ACC112 (cell line): ENCODE data around the gene SPRR2B.
"Not testable (repeated sequence)": the region's sequence is repeated elsewhere in the genome, so short reads cannot be mapped to it uniquely, and the experiment has no call there.

Experiments used
- H2AFZ ChIP-seq: fragments of 200-600 bp; sonication (generic); one replicate; pipeline ENCODE4 v1.6.0; 2017; ENCODE audit warnings: antibody characterized with exemption, low read length; ENCODE audit not compliant: unreplicated experiment
- H3K27ac ChIP-seq: fragments of 200-600 bp; sonication (generic); 2 replicates; pipeline ENCODE4 v1.5.1; 2014; ENCODE audit warnings: low read depth, mild to moderate bottlenecking, antibody characterized with exemption, low read length, moderate library complexity
- H3K27me3 ChIP-seq: fragments of 200-600 bp; sonication (generic); 2 replicates; pipeline ENCODE4 v1.6.1; 2014; ENCODE audit warnings: mild to moderate bottlenecking, antibody characterized with exemption, low read length, moderate library complexity, mixed read lengths; ENCODE audit not compliant: insufficient read depth
- H3K36me3 ChIP-seq: fragments of 200-600 bp; sonication (generic); 2 replicates; pipeline ENCODE4 v1.6.1; 2016; ENCODE audit warnings: mild to moderate bottlenecking, antibody characterized with exemption, low read length, moderate library complexity, mixed read lengths; ENCODE audit not compliant: insufficient read depth
- H3K4me1 ChIP-seq: fragments of 200-600 bp; sonication (generic); one replicate; pipeline ENCODE4 v1.6.1; 2016; ENCODE audit warnings: low read length, mixed read lengths; ENCODE audit not compliant: insufficient read depth, unreplicated experiment, control insufficient read depth
- H3K4me3 ChIP-seq: fragments of 200-600 bp; sonication (generic); 2 replicates; pipeline ENCODE4 v1.5.1; 2014; ENCODE audit warnings: mild to moderate bottlenecking, low read depth, low read length
- H3K79me2 ChIP-seq: fragments of 200-600 bp; sonication (generic); one replicate; pipeline ENCODE4 v1.6.0; 2016; ENCODE audit warnings: low read length; ENCODE audit not compliant: control insufficient read depth, unreplicated experiment, insufficient read depth

SPRR2B gene

DNA sequence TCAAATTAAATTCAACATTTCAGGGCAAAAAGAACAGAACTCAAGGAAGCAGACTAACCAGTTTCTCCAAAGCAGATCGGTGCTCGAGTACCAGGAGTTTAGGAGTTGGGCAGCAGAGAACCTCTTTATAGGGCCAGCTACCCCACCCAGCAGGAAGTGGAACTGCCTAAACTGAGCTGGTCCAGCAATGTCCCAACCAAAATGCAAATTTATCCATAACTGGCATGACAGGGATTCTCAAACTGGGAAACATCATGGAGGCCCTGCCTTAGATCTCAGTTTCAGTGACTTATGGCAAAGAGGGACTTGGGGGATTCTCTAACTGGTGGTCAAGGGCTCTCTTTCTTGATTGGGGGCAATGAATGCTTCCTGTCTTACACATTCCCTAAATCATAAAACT, at the start of gene SPRR2B:
TSS of gene SPRR2B (minus strand) at position 101 of the 400 bp plus-strand sequence. CDS start 772 bp downstream, outside the sequence.
- no peak within 1 kb of the TSS for H2AFZ ChIP-seq
- H3K36me3 ChIP-seq = no peaks in the 10 kb centered on the region
- H3K27me3 ChIP-seq = no peaks in the 10 kb centered on the region
- no peak within 1 kb of the TSS for H3K27ac ChIP-seq
- H3K4me1 ChIP-seq = no peaks in the 10 kb centered on the region
- no peak within 1 kb of the TSS for H3K4me3 ChIP-seq
- H3K79me2 ChIP-seq = no peaks in the 10 kb centered on the region

DNA sequence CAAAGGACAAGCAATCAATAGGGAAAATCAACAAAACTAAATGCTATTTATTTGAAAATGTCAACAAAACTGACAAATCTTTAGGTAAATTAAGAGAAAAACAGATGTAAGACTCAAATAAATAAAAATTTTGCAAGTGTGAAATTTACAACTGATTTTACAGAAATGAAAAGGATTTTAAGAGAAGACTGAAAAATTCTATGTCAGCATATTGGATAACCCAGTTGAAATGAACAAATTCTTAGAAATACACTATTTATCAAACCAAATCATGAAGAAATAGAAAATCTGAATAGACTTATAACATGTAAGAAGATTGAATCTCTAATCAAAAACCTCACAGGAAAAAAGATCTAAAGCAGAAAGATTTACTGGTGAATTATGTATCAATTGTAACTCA, 49.5 kb upstream of the SPRR2B start:
- no peak overlapping the region for H3K27ac ChIP-seq
- H3K4me1 ChIP-seq = no peaks in the 10 kb centered on the region
- no peaks in the 10 kb centered on the region for H3K27me3 ChIP-seq
- no peaks in the 10 kb centered on the region for H3K79me2 ChIP-seq
- H2AFZ ChIP-seq = no peak overlapping the region
- no peaks in the 10 kb centered on the region for H3K36me3 ChIP-seq
- H3K4me3 ChIP-seq = no peak overlapping the region

DNA sequence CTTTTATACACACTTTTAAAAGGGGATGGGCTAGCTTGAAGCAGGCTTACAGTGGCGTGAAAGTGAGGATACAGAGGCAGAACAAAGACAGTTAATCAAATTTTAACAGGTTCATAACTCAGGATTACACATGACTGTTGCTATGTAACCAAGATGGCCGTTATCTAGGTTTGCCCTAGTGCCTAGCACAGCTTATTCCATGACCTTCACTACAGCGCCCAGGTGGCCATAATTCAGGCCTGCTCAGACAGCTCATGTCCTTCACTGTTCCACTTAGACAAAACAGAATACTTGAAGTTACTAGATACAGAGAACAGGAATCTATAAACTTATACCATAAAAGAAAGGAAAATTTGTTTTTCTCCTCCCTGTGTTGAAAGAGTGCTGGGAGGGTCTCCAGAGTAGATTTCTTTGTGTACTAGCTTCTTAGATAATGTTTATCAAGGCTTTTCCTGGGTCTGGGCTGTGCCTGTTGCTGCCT, 48.1 kb upstream of the SPRR2B start:
- H3K36me3 ChIP-seq = no peaks in the 10 kb centered on the region
- no peaks in the 10 kb centered on the region for H3K79me2 ChIP-seq
- H3K4me3 ChIP-seq = no peak overlapping the region
- H3K27ac ChIP-seq = no peak overlapping the region
- no peaks in the 10 kb centered on the region for H3K4me1 ChIP-seq
- no peak overlapping the region for H2AFZ ChIP-seq
- no peaks in the 10 kb centered on the region for H3K27me3 ChIP-seq

DNA sequence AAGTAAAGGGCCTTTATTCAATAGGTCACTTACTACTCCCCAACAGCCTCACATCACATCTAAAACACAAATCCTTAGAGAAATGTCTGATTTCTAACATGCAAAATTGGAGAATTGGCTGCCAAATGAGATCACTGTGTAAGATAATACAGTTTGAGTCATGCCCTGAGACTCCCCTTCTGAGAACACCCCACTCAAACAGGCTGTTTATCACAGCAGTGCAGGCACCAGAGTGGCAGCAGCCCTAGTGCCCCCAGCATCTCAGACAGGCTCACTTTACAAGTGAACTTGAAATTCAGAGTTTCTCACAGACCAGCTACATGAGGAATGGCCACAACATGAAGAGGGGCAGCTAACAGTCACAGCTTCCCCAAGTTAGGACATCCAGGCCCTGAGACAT, 43.9 kb upstream of the SPRR2B start:
- H3K79me2 ChIP-seq, H2AFZ ChIP-seq, H3K4me3 ChIP-seq, H3K4me1 ChIP-seq, H3K36me3 ChIP-seq, H3K27me3 ChIP-seq, H3K27ac ChIP-seq: not testable (repeated sequence)

DNA sequence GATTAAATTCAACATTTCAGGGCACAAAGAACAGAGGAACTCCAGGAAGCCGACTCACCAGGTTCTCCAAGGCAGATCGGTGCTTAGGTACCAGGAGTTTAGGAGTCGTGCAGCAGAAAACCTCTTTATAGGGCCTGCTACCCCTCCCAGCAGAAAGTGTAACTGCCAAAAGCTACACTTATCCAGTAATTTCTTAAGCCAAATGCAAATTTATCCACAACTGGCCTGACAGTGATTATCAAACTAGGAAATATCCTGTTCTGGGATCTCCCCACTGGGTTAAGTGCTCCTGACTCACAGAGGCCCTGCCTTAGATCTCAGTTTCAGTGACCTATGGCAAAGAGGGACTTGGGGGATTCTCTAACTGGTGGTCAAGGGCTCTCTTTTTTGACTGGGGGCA, 42.0 kb upstream of the SPRR2B start, which contains the start of gene SPRR2F:
TSS of gene SPRR2F (minus strand) at position 101 of the 400 bp plus-strand sequence. CDS start 783 bp downstream, outside the sequence.
- Histone ChIP-seq H3K36me3 (no peaks in the 10 kb centered on the region), H2AFZ (no peak within 1 kb of the TSS), H3K27me3 (no peaks in the 10 kb centered on the region), H3K4me3 (no peak within 1 kb of the TSS), H3K4me1 (no peaks in the 10 kb centered on the region), H3K79me2 (no peaks in the 10 kb centered on the region), H3K27ac (no peak within 1 kb of the TSS)

DNA sequence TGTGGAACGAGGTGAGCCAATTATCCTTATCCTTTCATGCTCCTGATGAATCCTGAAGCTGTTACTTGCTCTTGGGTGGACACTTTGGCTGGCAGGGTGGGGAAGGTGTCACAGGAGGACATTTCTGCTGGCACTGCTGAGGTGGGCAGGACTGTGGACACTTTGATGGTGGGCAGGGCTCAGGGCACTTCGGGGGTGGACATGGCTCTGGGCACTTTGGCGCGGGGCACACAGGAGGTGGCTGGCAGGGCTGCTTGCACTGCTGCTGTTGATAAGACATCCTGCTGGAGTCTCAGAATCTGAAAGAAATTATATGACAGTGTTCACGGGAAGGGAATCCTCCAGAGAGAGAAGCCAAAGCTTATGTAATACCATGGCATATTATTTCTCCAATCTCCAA, 41.0 kb upstream of the SPRR2B start:
- H2AFZ ChIP-seq, H3K79me2 ChIP-seq, H3K27ac ChIP-seq, H3K36me3 ChIP-seq, H3K4me3 ChIP-seq, H3K4me1 ChIP-seq, H3K27me3 ChIP-seq: not testable (repeated sequence)

DNA sequence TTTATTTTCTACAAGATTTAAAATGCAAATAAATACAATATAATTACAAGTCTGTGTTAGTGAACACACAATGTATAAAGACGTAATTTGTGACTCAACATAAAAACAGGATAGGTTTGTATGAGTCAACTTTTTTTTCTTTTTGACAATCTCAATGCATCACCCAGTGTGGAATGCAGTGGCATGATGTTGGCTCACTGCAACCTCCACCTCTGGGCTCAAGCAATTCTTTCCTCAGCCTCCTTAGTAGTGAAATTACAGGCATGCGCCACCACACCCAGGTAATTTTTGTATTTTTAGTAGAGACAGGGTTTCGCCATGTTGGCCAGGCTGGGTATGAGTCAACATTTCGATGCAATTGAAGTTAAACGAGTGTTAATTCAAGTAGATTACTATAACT, 28.8 kb upstream of the SPRR2B start:
- no peaks in the 10 kb centered on the region for H3K4me1 ChIP-seq
- H3K79me2 ChIP-seq = no peaks in the 10 kb centered on the region
- H2AFZ ChIP-seq = no peak overlapping the region
- H3K4me3 ChIP-seq = no peak overlapping the region
- no peaks in the 10 kb centered on the region for H3K27me3 ChIP-seq
- no peaks in the 10 kb centered on the region for H3K36me3 ChIP-seq
- no peak overlapping the region for H3K27ac ChIP-seq

DNA sequence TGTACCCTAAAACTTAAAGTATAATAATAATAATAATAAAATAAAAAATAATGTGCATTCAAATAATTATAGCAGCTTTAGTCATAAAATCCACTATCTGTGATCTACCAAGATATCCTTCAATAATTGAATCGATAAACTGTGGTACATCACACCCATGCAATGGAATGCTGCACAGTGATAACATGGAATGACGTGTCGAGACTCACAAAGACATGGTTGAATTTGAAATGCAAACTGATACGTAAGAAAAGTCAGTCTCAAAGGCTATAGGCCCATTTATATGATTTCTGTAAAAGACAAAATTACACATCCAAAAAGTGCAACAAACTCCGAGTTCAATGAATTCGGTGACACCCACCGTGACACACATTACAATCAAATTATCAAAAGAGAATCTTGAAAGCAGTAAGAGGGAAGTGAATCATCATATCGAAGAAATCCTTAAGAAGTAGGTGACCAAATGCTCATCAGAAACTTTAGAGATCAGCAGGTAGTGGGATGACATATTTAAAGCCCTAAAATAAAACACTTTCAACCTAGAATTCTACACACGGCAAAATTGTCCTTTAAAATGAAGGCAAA, 28.1 kb upstream of the SPRR2B start:
- no peak overlapping the region for H2AFZ ChIP-seq
- no peaks in the 10 kb centered on the region for H3K4me1 ChIP-seq
- H3K27me3 ChIP-seq = no peaks in the 10 kb centered on the region
- no peak overlapping the region for H3K27ac ChIP-seq
- H3K36me3 ChIP-seq = no peaks in the 10 kb centered on the region
- no peaks in the 10 kb centered on the region for H3K79me2 ChIP-seq
- H3K4me3 ChIP-seq = no peak overlapping the region

DNA sequence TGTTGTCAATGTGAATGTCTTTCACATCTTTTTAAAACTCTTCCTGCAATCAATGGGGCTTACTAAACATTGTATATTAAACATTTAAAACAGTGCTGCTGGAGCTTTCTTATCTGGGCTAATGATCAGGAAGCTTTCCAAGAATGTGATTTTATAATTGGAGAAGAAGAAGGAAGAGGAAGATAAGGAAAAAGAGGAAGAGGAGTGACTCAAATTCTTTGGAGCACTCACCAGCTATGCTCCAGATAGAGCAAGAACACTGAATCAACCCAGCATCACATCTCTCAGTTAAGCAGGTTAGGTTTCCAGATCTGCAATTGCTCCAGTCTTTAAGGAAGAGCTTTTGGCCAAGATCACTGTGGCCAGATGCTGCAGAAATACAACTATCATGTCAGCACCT, 24.4 kb upstream of the SPRR2B start:
- H3K4me3 ChIP-seq = no peak overlapping the region
- H2AFZ ChIP-seq = no peak overlapping the region
- H3K79me2 ChIP-seq = no peaks in the 10 kb centered on the region
- no peaks in the 10 kb centered on the region for H3K4me1 ChIP-seq
- no peaks in the 10 kb centered on the region for H3K36me3 ChIP-seq
- H3K27ac ChIP-seq = no peak overlapping the region
- H3K27me3 ChIP-seq = no peaks in the 10 kb centered on the region

DNA sequence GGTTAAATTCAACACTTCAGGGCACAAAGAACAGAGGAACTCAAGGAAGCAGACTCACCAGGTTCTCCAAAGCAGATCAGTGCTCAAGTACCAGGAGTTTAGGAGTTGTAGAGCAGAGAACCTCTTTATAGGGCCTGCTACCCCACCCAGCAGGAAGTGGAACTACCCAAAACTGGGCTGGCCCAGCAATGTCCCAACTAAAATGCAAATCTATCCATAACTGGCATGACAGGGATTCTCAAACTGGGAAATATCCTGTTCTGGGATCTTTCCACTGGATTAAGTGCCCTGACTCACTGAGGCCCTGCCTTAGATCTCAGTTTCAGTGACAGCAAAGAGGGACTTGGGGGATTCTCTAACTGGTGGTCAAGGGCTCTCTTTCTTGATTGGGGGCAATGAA, 23.0 kb upstream of the SPRR2B start, which contains the start of gene SPRR2E:
TSS of gene SPRR2E (minus strand) at position 101 of the 400 bp plus-strand sequence. CDS start 775 bp downstream, outside the sequence.
- Histone ChIP-seq H3K27me3 (no peaks in the 10 kb centered on the region), H2AFZ (no peak within 1 kb of the TSS), H3K27ac (no peak within 1 kb of the TSS), H3K4me1 (no peaks in the 10 kb centered on the region), H3K36me3 (no peaks in the 10 kb centered on the region), H3K4me3 (no peak within 1 kb of the TSS), H3K79me2 (no peaks in the 10 kb centered on the region)

DNA sequence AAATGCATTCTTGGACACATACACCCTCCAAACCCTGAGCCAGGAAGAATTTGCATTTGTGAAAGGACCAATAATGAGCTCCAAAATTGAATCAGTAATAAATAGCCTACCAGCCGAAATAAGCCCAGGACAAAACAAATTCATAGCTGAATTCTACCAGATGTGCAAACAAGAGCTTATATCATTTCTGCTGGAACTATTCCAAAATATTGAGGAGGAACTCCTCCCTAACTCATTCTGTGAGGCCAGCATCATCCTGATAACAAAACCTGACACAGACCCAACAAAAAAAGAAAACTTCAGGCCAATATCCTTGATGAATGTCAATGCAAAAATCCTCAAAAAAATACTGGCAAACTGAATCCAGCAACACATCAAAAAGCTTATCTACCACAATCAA, 16.2 kb upstream of the SPRR2B start:
- Histone ChIP-seq H3K27ac (no peak overlapping the region), H3K36me3 (no peaks in the 10 kb centered on the region), H3K4me3 (no peak overlapping the region), H3K4me1 (no peaks in the 10 kb centered on the region), H3K79me2 (no peaks in the 10 kb centered on the region), H2AFZ (no peak overlapping the region), H3K27me3 (no peaks in the 10 kb centered on the region)
